HepG2 (cell line): ENCODE data around the gene PGA4. TPM values are rescaled to one million over a fixed set of nuclear protein-coding genes. Genes with fewer than 3 reads are reported as not detected.

Source experiments
- ATAC-seq: fragments of 200-7000 bp; cut with Tn5 transposase; 3 replicates; pipeline ENCODE4 v1.9.1; 2020; ENCODE audit warnings: mild to moderate bottlenecking, moderate library complexity
- BruUV-seq: library from RNA; stranded (reverse); fragments of 400-500 nt; replicated peaks from 2 replicates; lab custom pipeline; 2021; lab: Mats Ljungman, UMichigan
- CTCF ChIA-PET: fragments of 300-600 bp; formaldehyde crosslinking; extraction: SDS; loops from one replicate; lab custom pipeline; 2021; ENCODE audit warnings: low total read pairs, inconsistent platforms, low intra/inter-chr PET ratio; lab: Yijun Ruan, JAX
- POLR2A ChIA-PET: fragments of 350-600 bp; sonication (Branson Sonifier 250); formaldehyde crosslinking; loops from one replicate; lab custom pipeline; 2020; ENCODE audit warnings: antibody characterized with exemption, inconsistent platforms; lab: Yijun Ruan, JAX
- DNase-seq: peaks from one replicate; pipeline ENCODE4 v3.0.0-alpha.2; 2015; ENCODE audit warnings: low spot score
- FAIRE-seq: peaks from 3 replicates; lab custom pipeline; 2011; peaks lifted over from hg19 to GRCh38; lab: Jason Lieb, UNC
- H2AFZ ChIP-seq: one replicate; pipeline ENCODE4 v1.6.1; 2011; ENCODE audit warnings: low read length, inconsistent platforms
- H3K27ac ChIP-seq: fragments of 300-600 bp; 3 replicates; pipeline ENCODE4 v1.8.0; 2011; ENCODE audit warnings: mixed run types, mild to moderate bottlenecking, mixed read lengths, low read length, inconsistent platforms; ENCODE audit not compliant: insufficient read depth; ENCODE audit errors: extremely low read length
- H3K27me3 ChIP-seq, 2 experiments: fragments of 200-600 bp in 1 of 2; 2 replicates in 1 of 2; 3 replicates in 1 of 2; pipeline versions ENCODE4 v1.6.0 to v1.8.0; 2011; ENCODE audit warnings: low read length in 2 of 2, mild to moderate bottlenecking in 2 of 2, moderate library complexity in 2 of 2, inconsistent platforms in 1 of 2; ENCODE audit not compliant: insufficient read depth in 2 of 2, control insufficient read depth in 1 of 2
- H3K36me3 ChIP-seq, 2 experiments: fragments of 200-600 bp in 1 of 2; replicated peaks in 1 of 2; 2 replicates in 1 of 2; 3 replicates in 1 of 2; pipeline versions ENCODE4 v1.5.1 to v1.8.0; 2011; ENCODE audit warnings: low read length in 2 of 2, inconsistent platforms in 1 of 2; ENCODE audit not compliant: insufficient read depth in 2 of 2, control insufficient read depth in 1 of 2
- H3K4me1 ChIP-seq: 2 replicates; pipeline ENCODE4 v1.5.1; 2012; ENCODE audit warnings: low read length, inconsistent platforms; ENCODE audit not compliant: insufficient read depth
- H3K4me2 ChIP-seq: 2 replicates; pipeline ENCODE4 v1.6.0; 2011; ENCODE audit warnings: low read depth, low read length, inconsistent platforms
- H3K4me3 ChIP-seq, 3 experiments: fragments of 200-600 bp in 1 of 3; sonication (generic), shearing (Covaris generic) in 1 of 3; replicated peaks in 1 of 3; 2 replicates each; pipeline ENCODE4 v1.5.1; 2011 to 2016; ENCODE audit warnings: low read length in 3 of 3, inconsistent platforms in 2 of 3, low read depth in 2 of 3, mild to moderate bottlenecking in 2 of 3, control low read depth in 1 of 3, mixed read lengths in 1 of 3; ENCODE audit not compliant: insufficient read depth in 1 of 3
- H3K79me2 ChIP-seq: one replicate; pipeline ENCODE4 v1.6.1; 2011; ENCODE audit warnings: low read length, inconsistent platforms; ENCODE audit not compliant: insufficient read depth
- H3K9ac ChIP-seq: 2 replicates; pipeline ENCODE4 v1.6.0; 2011; ENCODE audit warnings: mild to moderate bottlenecking, low read depth, low read length, inconsistent platforms; ENCODE audit not compliant: insufficient read depth
- H3K9me3 ChIP-seq: 2 replicates; pipeline ENCODE4 v1.5.1; 2012; ENCODE audit warnings: mild to moderate bottlenecking, low read length
- H4K20me1 ChIP-seq: 2 replicates; pipeline ENCODE4 v1.6.0; 2011; ENCODE audit warnings: inconsistent platforms, mild to moderate bottlenecking, low read length, moderate library complexity; ENCODE audit not compliant: insufficient read depth
- CBFB ChIP-seq: sonication (generic); formaldehyde crosslinking; IDR thresholded peaks from 2 replicates; pipeline ENCODE4 v1.4.0; 2020; ENCODE audit warnings: missing genetic modification reagents
- KDM5A ChIP-seq: fragments of 200-600 bp; sonication (generic); IDR thresholded peaks from 2 replicates; pipeline ENCODE4 v1.7.0; 2018; ENCODE audit warnings: antibody characterized with exemption, mild to moderate bottlenecking, low read length, borderline replicate concordance
- PHF20 ChIP-seq: sonication (generic); formaldehyde crosslinking; IDR thresholded peaks from 2 replicates; pipeline ENCODE4 v1.5.0; 2020; ENCODE audit warnings: mild to moderate bottlenecking, missing genetic modification reagents
- TARDBP ChIP-seq: sonication (generic); formaldehyde crosslinking; IDR thresholded peaks from 2 replicates; pipeline ENCODE4 v1.8.0; 2022; ENCODE audit warnings: mild to moderate bottlenecking, missing genetic modification reagents
- TBL1XR1 ChIP-seq: fragments of 150-350 bp; IDR thresholded peaks from 2 replicates; pipeline ENCODE4 v1.6.1; 2014; ENCODE audit warnings: borderline replicate concordance, low read length; ENCODE audit not compliant: partially characterized antibody
- ZFP36 ChIP-seq: fragments of 150-350 bp; IDR thresholded peaks from 2 replicates; pipeline ENCODE4 v1.6.1; 2018; ENCODE audit warnings: borderline replicate concordance, low read length, low read depth; ENCODE audit not compliant: partially characterized antibody
- WGBS: methylation state at CpG from one replicate; pipeline ENCODE4 v1.1.6; 2017; ENCODE audit warnings: low lambda C conversion rate; 5-methylcytosine and 5-hydroxymethylcytosine counted together
- in situ Hi-C: cut with HindIII; loops from 2 replicates; pipeline ENCODE4 v1.10.0; 2017; ENCODE audit warnings: low pct_unique_long_range_greater_than_20kb; ENCODE audit not compliant: extremely low pct_ligation_motif_present
- intact Hi-C: fragments of 100-400 bp; cut with micrococcal nuclease; formaldehyde crosslinking; loops from one replicate; pipeline ENCODE4 v1.10.0; 2022; ENCODE audit not compliant: unreplicated experiment
- polyA plus RNA-seq, 8 experiments: library from polyadenylated mRNA; depleted of rRNA in 3 of 8; stranded (reverse) in 7 of 8; unstranded in 1 of 8; fragments of >200 nt; fragmentation: Illumina TruSeq in 4 of 8; extraction: Trizol in 4 of 8; gene quantifications; 2 replicates each; pipeline versions ENCODE4 v1.2.1 to v1.2.3, GENCODE V29; 2011 to 2016; ENCODE audit warnings: low read depth in 4 of 8, missing spikeins in 1 of 8, mixed read lengths in 1 of 8; ENCODE audit not compliant: insufficient read depth in 1 of 8
- total RNA-seq, 5 experiments: library from RNA; depleted of rRNA; stranded (reverse); fragments of >200 nt; fragmentation: Illumina TruSeq; extraction: Trizol; gene quantifications; 2 replicates each; pipeline ENCODE4 v1.2.3, GENCODE V29; 2016; ENCODE audit warnings: low read depth in 1 of 5
- TF ChIP-seq, protein P1 (sequence below): IDR thresholded peaks from 2 replicates; pipeline ENCODE4 v1.6.1; 2016
- TF ChIP-seq, protein P2 (sequence below): sonication (generic); formaldehyde crosslinking; IDR thresholded peaks from 2 replicates; pipeline ENCODE4 v1.9.0; 2021; ENCODE audit warnings: missing genetic modification reagents, borderline replicate concordance
- TF ChIP-seq, protein P3 (sequence below): IDR thresholded peaks from 2 replicates; pipeline ENCODE4 v1.6.1; 2012; ENCODE audit warnings: low read depth, low read length, improper control_type of control experiment
- TF ChIP-seq, protein P4 (sequence below): sonication (generic); formaldehyde crosslinking; IDR thresholded peaks from 2 replicates; pipeline ENCODE4 v1.5.1; 2020; ENCODE audit warnings: mild to moderate bottlenecking, missing genetic modification reagents

Gene PGA4
- total and polyA plus RNA-seq, 2 of the 13 experiments (the other 11 are each of a cell fraction or from before 2014, with no cell fraction given) = not detected

DNA sequence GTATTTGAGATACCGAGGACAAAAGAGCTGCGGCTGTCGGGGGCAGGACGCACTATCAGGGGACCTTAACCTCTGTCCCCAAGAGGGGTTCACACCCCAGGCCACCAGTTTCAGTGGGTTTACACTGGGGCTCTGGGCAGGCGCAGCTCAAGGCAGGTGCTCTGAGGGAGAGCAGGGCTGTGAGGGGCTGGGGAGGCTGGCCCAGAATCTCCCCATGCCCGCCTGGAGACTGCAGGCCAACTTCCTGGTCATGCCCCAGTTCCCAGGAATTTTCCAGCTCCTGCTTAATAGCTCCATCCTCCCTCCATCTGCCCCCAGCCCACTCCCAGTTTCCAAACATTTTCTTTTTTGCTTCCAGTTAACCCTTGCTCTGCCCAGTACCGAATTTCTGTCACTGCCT lies 26.4 kb upstream of the PGA4 start (continued):
- TF ChIP-seq, protein P1, sequence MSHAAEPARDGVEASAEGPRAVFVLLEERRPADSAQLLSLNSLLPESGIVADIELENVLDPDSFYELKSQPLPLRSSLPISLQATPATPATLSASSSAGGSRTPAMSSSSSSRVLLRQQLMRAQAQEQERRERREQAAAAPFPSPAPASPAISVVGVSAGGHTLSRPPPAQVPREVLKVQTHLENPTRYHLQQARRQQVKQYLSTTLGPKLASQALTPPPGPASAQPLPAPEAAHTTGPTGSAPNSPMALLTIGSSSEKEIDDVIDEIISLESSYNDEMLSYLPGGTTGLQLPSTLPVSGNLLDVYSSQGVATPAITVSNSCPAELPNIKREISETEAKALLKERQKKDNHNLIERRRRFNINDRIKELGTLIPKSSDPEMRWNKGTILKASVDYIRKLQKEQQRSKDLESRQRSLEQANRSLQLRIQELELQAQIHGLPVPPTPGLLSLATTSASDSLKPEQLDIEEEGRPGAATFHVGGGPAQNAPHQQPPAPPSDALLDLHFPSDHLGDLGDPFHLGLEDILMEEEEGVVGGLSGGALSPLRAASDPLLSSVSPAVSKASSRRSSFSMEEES (CRISPR knock-in tag) = no peak
- TF ChIP-seq, protein P2, sequence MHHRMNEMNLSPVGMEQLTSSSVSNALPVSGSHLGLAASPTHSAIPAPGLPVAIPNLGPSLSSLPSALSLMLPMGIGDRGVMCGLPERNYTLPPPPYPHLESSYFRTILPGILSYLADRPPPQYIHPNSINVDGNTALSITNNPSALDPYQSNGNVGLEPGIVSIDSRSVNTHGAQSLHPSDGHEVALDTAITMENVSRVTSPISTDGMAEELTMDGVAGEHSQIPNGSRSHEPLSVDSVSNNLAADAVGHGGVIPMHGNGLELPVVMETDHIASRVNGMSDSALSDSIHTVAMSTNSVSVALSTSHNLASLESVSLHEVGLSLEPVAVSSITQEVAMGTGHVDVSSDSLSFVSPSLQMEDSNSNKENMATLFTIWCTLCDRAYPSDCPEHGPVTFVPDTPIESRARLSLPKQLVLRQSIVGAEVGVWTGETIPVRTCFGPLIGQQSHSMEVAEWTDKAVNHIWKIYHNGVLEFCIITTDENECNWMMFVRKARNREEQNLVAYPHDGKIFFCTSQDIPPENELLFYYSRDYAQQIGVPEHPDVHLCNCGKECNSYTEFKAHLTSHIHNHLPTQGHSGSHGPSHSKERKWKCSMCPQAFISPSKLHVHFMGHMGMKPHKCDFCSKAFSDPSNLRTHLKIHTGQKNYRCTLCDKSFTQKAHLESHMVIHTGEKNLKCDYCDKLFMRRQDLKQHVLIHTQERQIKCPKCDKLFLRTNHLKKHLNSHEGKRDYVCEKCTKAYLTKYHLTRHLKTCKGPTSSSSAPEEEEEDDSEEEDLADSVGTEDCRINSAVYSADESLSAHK (CRISPR knock-in tag) = no peak
- no peak for TF ChIP-seq TBL1XR1
- no peak for TF ChIP-seq TARDBP (CRISPR knock-in tag)

DNA sequence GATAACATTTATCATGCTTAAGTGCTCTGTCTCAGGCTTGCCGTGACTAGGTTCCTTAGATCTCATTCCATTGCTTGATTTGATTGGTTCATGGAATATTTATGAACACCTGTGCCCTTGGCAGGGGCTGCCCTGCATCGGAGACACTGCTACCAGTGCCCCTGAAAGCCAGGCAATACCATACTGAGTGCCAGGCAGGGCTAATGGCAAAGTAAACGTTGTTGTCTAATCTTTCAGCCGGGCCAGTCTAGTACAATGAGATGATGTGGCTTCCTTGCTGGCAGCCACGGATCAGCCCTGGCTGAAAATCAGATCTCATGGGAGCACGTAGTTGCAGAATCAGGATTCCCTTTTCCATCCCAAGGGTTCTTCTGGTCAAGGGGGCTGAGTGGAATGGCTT lies 23.8 kb upstream of the PGA4 start:
- H3K4me1 ChIP-seq = no peaks in the 10 kb centered on the region
- H3K4me3 ChIP-seq = no peak overlapping the region
- no peak overlapping the region for H3K9ac ChIP-seq
- ChIA-PET POLR2A (no interaction called here), CTCF (no interaction called here)
- no peak for DNase-seq
- H3K79me2 ChIP-seq = no peaks in the 10 kb centered on the region
- H3K36me3 ChIP-seq = no peaks in the 10 kb centered on the region
- no peak overlapping the region for H3K4me2 ChIP-seq
- H3K27ac ChIP-seq = no peak overlapping the region
- WGBS = 9% methylated on average over 6 of the region's 6 CpGs
- H3K9me3 ChIP-seq = 0 out of 2 replicates have a peak, but pooled peaks cover 7% of the 10 kb centered on the region
- in situ Hi-C loops = no loop called here
- ATAC-seq = no peak
- TF ChIP-seq TARDBP (CRISPR knock-in tag) = no peak
- TF ChIP-seq ZFP36 = no peak
- TF ChIP-seq KDM5A = no peak
- TF ChIP-seq, protein P3, sequence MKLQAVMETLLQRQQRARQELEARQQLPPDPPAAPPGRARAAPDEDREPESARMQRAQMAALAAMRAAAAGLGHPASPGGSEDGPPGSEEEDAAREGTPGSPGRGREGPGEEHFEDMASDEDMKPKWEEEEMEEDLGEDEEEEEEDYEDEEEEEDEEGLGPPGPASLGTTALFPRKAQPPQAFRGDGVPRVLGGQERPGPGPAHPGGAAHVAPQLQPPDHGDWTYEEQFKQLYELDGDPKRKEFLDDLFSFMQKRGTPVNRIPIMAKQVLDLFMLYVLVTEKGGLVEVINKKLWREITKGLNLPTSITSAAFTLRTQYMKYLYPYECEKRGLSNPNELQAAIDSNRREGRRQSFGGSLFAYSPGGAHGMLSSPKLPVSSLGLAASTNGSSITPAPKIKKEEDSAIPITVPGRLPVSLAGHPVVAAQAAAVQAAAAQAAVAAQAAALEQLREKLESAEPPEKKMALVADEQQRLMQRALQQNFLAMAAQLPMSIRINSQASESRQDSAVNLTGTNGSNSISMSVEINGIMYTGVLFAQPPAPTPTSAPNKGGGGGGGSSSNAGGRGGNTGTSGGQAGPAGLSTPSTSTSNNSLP = no peak
- TF ChIP-seq CBFB (CRISPR knock-in tag) = no peak
- TF ChIP-seq, protein P4, sequence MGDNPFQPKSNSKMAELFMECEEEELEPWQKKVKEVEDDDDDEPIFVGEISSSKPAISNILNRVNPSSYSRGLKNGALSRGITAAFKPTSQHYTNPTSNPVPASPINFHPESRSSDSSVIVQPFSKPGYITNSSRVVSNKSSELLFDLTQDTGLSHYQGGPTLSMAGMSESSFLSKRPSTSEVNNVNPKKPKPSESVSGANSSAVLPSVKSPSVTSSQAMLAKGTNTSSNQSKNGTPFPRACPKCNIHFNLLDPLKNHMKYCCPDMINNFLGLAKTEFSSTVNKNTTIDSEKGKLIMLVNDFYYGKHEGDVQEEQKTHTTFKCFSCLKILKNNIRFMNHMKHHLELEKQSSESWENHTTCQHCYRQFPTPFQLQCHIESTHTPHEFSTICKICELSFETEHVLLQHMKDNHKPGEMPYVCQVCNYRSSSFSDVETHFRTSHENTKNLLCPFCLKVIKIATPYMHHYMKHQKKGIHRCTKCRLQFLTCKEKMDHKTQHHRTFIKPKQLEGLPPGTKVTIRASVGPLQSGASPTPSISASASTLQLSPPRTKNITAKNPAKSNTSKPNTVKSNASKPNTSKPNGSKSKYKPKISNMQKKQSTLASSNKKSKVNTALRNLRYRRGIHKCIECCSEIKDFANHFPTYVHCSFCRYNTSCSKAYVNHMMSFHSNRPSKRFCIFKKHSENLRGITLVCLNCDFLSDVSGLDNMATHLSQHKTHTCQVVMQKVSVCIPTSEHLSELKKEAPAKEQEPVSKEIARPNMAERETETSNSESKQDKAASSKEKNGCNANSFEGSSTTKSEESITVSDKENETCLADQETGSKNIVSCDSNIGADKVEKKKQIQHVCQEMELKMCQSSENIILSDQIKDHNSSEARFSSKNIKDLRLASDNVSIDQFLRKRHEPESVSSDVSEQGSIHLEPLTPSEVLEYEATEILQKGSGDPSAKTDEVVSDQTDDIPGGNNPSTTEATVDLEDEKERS (CRISPR knock-in tag) = no peak
- no peak for TF ChIP-seq PHF20 (CRISPR knock-in tag)
- no peak for FAIRE-seq
- peaks cover 2 to 24% of the 10 kb centered on the region in 2 experiments; a peak in 1 of 5 replicates for H3K27me3 ChIP-seq
- intact Hi-C loops = no loop called here
- H2AFZ ChIP-seq = no peak overlapping the region
- no peaks in the 10 kb centered on the region for H4K20me1 ChIP-seq
- no TSS peak for BruUV-seq
